Neutrophil (primary cell): ENCODE measurements around the gene PRAMEF11.

Experiments
- H3K27ac ChIP-seq: fragments of 200-600 bp; sonication (generic); 2 replicates; pipeline ENCODE4 v1.5.1; 2016; ENCODE audit warnings: mild to moderate bottlenecking, moderate library complexity
- H3K27me3 ChIP-seq: fragments of 200-600 bp; sonication (generic); 2 replicates; pipeline ENCODE4 v1.6.0; 2016; ENCODE audit warnings: mild to moderate bottlenecking
- H3K36me3 ChIP-seq: fragments of 200-600 bp; sonication (generic); 2 replicates; pipeline ENCODE4 v1.5.1; 2017
- H3K4me1 ChIP-seq, 2 experiments: fragments of 200-600 bp in 1 of 2; sonication (generic) in 1 of 2; 1 replicate in 1 of 2; 2 replicates in 1 of 2; pipeline versions ENCODE4 v1.5.1 to v1.6.1; 2013 to 2016; ENCODE audit warnings: low read depth in 1 of 2, low read length in 1 of 2, mild to moderate bottlenecking in 1 of 2, moderate library complexity in 1 of 2; ENCODE audit not compliant: control insufficient read depth in 1 of 2, insufficient read depth in 1 of 2
- H3K4me3 ChIP-seq, 2 experiments: fragments of 200-600 bp in 1 of 2; sonication (generic) in 1 of 2; 1 replicate in 1 of 2; 2 replicates in 1 of 2; pipeline ENCODE4 v1.5.1; 2013 to 2016; ENCODE audit warnings: low read depth in 1 of 2, low read length in 1 of 2, mild to moderate bottlenecking in 1 of 2, moderate library complexity in 1 of 2
- H3K9me3 ChIP-seq: fragments of 200-600 bp; sonication (generic); 2 replicates; pipeline ENCODE4 v1.5.1; 2016
- TF ChIP-seq, protein P1 (sequence below): fragments of 200-600 bp; sonication (generic); IDR thresholded peaks from 2 replicates; pipeline ENCODE4 v1.5.1; 2016; ENCODE audit warnings: antibody characterized with exemption

Gene PRAMEF11

GRCh38 chr1:12778907-12779306, 52.3 kb downstream of the PRAMEF11 start:
- Histone ChIP-seq H3K4me3 (no peak overlapping the region), H3K36me3 (no peaks in the 10 kb centered on the region), H3K27ac (no peak overlapping the region), H3K9me3 (peaks cover under 1% of the 10 kb centered on the region), H3K4me1 (no peaks in the 10 kb centered on the region), H3K27me3 (peaks cover 21% of the 10 kb centered on the region)
- TF ChIP-seq, protein P1, sequence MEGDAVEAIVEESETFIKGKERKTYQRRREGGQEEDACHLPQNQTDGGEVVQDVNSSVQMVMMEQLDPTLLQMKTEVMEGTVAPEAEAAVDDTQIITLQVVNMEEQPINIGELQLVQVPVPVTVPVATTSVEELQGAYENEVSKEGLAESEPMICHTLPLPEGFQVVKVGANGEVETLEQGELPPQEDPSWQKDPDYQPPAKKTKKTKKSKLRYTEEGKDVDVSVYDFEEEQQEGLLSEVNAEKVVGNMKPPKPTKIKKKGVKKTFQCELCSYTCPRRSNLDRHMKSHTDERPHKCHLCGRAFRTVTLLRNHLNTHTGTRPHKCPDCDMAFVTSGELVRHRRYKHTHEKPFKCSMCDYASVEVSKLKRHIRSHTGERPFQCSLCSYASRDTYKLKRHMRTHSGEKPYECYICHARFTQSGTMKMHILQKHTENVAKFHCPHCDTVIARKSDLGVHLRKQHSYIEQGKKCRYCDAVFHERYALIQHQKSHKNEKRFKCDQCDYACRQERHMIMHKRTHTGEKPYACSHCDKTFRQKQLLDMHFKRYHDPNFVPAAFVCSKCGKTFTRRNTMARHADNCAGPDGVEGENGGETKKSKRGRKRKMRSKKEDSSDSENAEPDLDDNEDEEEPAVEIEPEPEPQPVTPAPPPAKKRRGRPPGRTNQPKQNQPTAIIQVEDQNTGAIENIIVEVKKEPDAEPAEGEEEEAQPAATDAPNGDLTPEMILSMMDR = no peak

DNA sequence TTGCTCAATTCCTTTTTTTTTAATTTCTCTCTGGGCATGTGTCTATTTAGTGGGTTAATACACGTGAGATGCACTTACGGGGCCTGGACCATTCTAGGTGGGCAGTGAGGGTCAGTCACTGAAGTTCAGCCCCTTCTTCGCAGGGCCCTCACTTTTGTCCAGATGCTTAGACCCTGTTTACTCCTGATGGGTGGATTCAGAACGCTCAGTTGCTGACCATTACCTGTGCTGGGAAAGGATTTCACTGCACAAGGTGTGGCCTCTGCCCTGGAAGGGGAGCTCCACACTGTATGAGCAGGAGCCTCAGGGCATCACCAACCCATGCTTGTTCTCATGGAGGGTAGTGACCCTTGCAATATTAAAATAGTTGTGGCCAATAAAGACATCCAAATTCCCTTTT, 53.1 kb downstream of the PRAMEF11 start:
- Histone ChIP-seq H3K27me3 (peaks cover 21% of the 10 kb centered on the region), H3K36me3 (no peaks in the 10 kb centered on the region), H3K4me3 (no peak overlapping the region), H3K4me1 (no peaks in the 10 kb centered on the region), H3K27ac (no peak overlapping the region), H3K9me3 (no peaks in the 10 kb centered on the region)
- TF ChIP-seq, protein P1 = no peak

DNA sequence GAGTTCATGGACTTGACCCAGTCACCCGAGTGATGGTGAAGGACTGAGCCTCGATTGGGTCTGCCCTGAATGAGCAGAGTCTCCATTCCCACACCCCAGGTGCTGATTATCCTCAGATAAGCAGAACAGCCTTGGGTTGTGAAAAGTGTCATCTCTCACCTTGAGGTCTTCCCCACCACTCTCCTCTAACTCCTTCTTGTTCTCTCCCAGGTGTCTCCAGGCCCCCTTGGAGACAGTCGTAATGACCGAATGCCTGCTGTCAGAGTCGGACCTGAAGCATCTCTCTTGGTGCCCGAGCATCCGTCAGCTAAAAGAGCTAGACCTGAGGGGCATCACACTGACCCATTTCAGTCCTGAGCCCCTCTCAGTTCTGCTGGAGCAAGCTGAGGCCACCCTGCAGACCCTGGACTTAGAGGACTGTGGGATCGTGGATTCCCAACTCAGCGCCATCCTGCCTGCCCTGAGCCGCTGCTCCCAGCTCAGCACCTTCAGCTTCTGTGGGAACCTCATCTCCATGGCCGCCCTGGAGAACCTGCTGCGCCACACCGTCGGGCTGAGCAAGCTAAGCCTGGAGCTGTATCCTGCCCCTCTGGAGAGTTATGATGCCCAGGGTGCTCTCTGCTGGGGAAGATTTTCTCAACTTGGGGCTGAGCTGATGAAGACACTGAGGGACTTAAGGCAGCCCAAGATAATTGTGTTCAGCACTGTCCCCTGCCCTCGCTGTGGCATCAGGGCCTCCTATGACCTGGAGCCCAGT, 54.2 kb downstream of the PRAMEF11 start:
- H3K27me3 ChIP-seq = peaks cover 21% of the 10 kb centered on the region
- no peaks in the 10 kb centered on the region for H3K36me3 ChIP-seq
- no peaks in the 10 kb centered on the region for H3K4me1 ChIP-seq
- no peaks in the 10 kb centered on the region for H3K9me3 ChIP-seq
- TF ChIP-seq, protein P1 = no peak
- H3K27ac ChIP-seq = no peak overlapping the region
- no peak overlapping the region for H3K4me3 ChIP-seq

- Histone ChIP-seq H3K9me3 (no peaks in the 10 kb centered on the region), H3K36me3 (no peaks in the 10 kb centered on the region), H3K27me3 (peaks cover 36% of the 10 kb centered on the region), H3K4me1 (no peaks in the 10 kb centered on the region), H3K27ac (no peak overlapping the region), H3K4me3 (no peak overlapping the region)
- TF ChIP-seq, protein P1 = no peak
Observed at GRCh38 chr1:12775443-12775842, 55.8 kb downstream of the PRAMEF11 start.

- Histone ChIP-seq H3K4me1 (no peaks in the 10 kb centered on the region), H3K36me3 (no peaks in the 10 kb centered on the region), H3K27ac (no peak overlapping the region), H3K27me3 (peaks cover 41% of the 10 kb centered on the region), H3K9me3 (no peaks in the 10 kb centered on the region), H3K4me3 (no peak overlapping the region)
- TF ChIP-seq, protein P1 = no peak
Observed at GRCh38 chr1:12774801-12775345, 56.3 kb downstream of the PRAMEF11 start.
